K562 (cell line): ENCODE results near the gene PPP1R14B. TPM values are rescaled to one million over a fixed set of nuclear protein-coding genes. Genes with fewer than 3 reads are reported as not detected.
A peak's percentile ranks its signal among the peaks of the same experiment; 100 is the strongest.

Experiments
- ASH1L ChIP-seq: fragments of 450-650 bp; IDR thresholded peaks from 2 replicates; pipeline ENCODE4 v1.6.1; 2018; ENCODE audit warnings: borderline replicate concordance, mild to moderate bottlenecking, low read depth; ENCODE audit not compliant: partially characterized antibody
- CCAR2 ChIP-seq: fragments of 200-400 bp; formaldehyde crosslinking; IDR thresholded peaks from 2 replicates; pipeline ENCODE4 v1.6.1; 2017; ENCODE audit warnings: mild to moderate bottlenecking, low read depth, low read length
- DLX4 ChIP-seq: fragments of 250-450 bp; sonication (Bioruptor Pico); IDR thresholded peaks from 2 replicates; pipeline ENCODE4 v1.6.1; 2021; ENCODE audit warnings: mild to moderate bottlenecking
- E2F6 ChIP-seq, 2 experiments: IDR thresholded peaks; 2 replicates each; pipeline ENCODE4 v1.6.1; 2011; ENCODE audit warnings: borderline replicate concordance in 1 of 2, control low read depth in 1 of 2, low read depth in 1 of 2, low read length in 1 of 2, mild to moderate bottlenecking in 1 of 2, mixed read lengths in 1 of 2, moderate library complexity in 1 of 2; ENCODE audit not compliant: insufficient read depth in 1 of 2, insufficient read length in 1 of 2, poor library complexity in 1 of 2, severe bottlenecking in 1 of 2; ENCODE audit errors: extremely low read depth in 1 of 2
- IFI16 ChIP-seq: fragments of 250-450 bp; sonication (Bioruptor Pico); IDR thresholded peaks from 2 replicates; pipeline ENCODE4 v2.1.2; 2022; ENCODE audit warnings: mild to moderate bottlenecking, inconsistent platforms
- MEF2A ChIP-seq: IDR thresholded peaks from 2 replicates; pipeline ENCODE4 v1.6.1; 2011; ENCODE audit warnings: low read depth, mild to moderate bottlenecking, low read length, moderate library complexity; ENCODE audit not compliant: control insufficient read depth
- USF1 ChIP-seq: sonication (generic); formaldehyde crosslinking; IDR thresholded peaks from 2 replicates; pipeline ENCODE4 v1.9.0; 2022; ENCODE audit warnings: mild to moderate bottlenecking, missing genetic modification reagents
- ZNF57 ChIP-seq: fragments of 450-650 bp; formaldehyde crosslinking; IDR thresholded peaks from 2 replicates; pipeline ENCODE4 v1.4.0; 2020; ENCODE audit warnings: mild to moderate bottlenecking, moderate library complexity
- polyA plus RNA-seq, 8 experiments: library from polyadenylated mRNA; depleted of rRNA in 4 of 8; stranded (reverse) in 5 of 8; unstranded in 3 of 8; fragments of >200 nt; fragmentation: Nextera tagmentation in 2 of 8; fragmentation: Illumina TruSeq in 1 of 8; extraction: Ambion mirVana in 2 of 8; extraction: Trizol in 1 of 8; gene quantifications; 2 replicates each; pipeline versions ENCODE4 v1.2.1 to v1.2.3, GENCODE V29; 2011 to 2014; ENCODE audit warnings: inconsistent platforms in 1 of 8, missing spikeins in 1 of 8
- total RNA-seq, 7 experiments: library from RNA; depleted of rRNA in 6 of 7; stranded (reverse); fragments of >200 nt in 6 of 7; fragmentation: Illumina TruSeq in 2 of 7; extraction: Trizol in 2 of 7; gene quantifications; 2 replicates each; pipeline versions ENCODE4 v1.2.1 to v1.2.3, GENCODE V29; 2011 to 2021; ENCODE audit warnings: low replicate concordance in 1 of 7
- TF ChIP-seq, protein P1 (sequence below): fragments of 450-650 bp; IDR thresholded peaks from 2 replicates; pipeline ENCODE4 v1.6.1; 2016; ENCODE audit warnings: mild to moderate bottlenecking, moderate library complexity
- TF ChIP-seq, protein P2 (sequence below): conservative IDR thresholded peaks from 2 replicates; pipeline ENCODE4 v1.6.1; 2011; ENCODE audit warnings: low read depth, mild to moderate bottlenecking, low read length; ENCODE audit not compliant: control insufficient read depth

The PPP1R14B gene
- total and polyA plus RNA-seq, 9 of the 15 experiments (the other 6 are each of a cell fraction or from before 2014, with no cell fraction given): 7.7 to 566 (median 212) TPM

DNA sequence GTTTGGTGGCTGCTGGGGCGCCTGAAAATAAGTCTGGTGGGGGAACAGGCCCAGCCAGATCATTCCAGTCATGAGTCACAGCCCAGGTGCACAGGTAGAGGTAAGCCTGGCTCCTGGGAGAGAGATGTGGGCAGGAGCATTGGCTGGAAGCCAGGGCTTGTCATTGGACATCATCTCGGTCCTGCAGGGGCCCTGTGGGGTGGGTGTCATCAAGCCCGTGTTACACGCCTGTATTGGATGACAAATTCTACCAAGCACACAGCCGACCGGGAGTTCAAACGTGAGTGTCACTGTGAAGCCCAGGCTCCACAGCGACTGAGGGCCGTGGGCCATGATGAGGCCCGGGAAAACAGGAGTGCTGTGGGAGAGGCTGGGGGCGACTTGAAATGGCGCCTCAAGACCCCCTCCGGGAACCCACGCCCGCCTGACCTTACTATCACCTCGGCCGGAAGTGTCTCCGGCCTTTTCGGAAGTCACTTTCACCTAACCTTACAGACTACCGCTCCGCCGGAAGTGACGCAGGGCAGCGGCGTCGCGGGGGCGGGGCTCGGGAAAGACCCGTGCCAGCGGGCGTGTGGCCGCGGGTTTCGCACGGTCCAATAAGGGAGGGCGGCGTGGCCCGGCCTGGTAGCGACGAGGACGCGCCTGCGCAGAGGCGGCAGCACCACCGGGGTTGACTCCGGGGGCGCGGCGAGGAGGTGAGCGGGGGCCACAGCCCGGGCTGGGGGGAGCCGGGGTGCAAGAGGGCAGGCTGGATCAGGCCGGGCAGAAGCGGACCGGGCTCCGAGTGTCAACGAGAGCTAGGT is 6.1 kb downstream of the PPP1R14B start, which contains the start of gene FKBP2 (continued):
- TF ChIP-seq, protein P1, sequence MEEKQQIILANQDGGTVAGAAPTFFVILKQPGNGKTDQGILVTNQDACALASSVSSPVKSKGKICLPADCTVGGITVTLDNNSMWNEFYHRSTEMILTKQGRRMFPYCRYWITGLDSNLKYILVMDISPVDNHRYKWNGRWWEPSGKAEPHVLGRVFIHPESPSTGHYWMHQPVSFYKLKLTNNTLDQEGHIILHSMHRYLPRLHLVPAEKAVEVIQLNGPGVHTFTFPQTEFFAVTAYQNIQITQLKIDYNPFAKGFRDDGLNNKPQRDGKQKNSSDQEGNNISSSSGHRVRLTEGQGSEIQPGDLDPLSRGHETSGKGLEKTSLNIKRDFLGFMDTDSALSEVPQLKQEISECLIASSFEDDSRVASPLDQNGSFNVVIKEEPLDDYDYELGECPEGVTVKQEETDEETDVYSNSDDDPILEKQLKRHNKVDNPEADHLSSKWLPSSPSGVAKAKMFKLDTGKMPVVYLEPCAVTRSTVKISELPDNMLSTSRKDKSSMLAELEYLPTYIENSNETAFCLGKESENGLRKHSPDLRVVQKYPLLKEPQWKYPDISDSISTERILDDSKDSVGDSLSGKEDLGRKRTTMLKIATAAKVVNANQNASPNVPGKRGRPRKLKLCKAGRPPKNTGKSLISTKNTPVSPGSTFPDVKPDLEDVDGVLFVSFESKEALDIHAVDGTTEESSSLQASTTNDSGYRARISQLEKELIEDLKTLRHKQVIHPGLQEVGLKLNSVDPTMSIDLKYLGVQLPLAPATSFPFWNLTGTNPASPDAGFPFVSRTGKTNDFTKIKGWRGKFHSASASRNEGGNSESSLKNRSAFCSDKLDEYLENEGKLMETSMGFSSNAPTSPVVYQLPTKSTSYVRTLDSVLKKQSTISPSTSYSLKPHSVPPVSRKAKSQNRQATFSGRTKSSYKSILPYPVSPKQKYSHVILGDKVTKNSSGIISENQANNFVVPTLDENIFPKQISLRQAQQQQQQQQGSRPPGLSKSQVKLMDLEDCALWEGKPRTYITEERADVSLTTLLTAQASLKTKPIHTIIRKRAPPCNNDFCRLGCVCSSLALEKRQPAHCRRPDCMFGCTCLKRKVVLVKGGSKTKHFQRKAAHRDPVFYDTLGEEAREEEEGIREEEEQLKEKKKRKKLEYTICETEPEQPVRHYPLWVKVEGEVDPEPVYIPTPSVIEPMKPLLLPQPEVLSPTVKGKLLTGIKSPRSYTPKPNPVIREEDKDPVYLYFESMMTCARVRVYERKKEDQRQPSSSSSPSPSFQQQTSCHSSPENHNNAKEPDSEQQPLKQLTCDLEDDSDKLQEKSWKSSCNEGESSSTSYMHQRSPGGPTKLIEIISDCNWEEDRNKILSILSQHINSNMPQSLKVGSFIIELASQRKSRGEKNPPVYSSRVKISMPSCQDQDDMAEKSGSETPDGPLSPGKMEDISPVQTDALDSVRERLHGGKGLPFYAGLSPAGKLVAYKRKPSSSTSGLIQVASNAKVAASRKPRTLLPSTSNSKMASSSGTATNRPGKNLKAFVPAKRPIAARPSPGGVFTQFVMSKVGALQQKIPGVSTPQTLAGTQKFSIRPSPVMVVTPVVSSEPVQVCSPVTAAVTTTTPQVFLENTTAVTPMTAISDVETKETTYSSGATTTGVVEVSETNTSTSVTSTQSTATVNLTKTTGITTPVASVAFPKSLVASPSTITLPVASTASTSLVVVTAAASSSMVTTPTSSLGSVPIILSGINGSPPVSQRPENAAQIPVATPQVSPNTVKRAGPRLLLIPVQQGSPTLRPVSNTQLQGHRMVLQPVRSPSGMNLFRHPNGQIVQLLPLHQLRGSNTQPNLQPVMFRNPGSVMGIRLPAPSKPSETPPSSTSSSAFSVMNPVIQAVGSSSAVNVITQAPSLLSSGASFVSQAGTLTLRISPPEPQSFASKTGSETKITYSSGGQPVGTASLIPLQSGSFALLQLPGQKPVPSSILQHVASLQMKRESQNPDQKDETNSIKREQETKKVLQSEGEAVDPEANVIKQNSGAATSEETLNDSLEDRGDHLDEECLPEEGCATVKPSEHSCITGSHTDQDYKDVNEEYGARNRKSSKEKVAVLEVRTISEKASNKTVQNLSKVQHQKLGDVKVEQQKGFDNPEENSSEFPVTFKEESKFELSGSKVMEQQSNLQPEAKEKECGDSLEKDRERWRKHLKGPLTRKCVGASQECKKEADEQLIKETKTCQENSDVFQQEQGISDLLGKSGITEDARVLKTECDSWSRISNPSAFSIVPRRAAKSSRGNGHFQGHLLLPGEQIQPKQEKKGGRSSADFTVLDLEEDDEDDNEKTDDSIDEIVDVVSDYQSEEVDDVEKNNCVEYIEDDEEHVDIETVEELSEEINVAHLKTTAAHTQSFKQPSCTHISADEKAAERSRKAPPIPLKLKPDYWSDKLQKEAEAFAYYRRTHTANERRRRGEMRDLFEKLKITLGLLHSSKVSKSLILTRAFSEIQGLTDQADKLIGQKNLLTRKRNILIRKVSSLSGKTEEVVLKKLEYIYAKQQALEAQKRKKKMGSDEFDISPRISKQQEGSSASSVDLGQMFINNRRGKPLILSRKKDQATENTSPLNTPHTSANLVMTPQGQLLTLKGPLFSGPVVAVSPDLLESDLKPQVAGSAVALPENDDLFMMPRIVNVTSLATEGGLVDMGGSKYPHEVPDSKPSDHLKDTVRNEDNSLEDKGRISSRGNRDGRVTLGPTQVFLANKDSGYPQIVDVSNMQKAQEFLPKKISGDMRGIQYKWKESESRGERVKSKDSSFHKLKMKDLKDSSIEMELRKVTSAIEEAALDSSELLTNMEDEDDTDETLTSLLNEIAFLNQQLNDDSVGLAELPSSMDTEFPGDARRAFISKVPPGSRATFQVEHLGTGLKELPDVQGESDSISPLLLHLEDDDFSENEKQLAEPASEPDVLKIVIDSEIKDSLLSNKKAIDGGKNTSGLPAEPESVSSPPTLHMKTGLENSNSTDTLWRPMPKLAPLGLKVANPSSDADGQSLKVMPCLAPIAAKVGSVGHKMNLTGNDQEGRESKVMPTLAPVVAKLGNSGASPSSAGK: no peak
- TF ChIP-seq, protein P2, sequence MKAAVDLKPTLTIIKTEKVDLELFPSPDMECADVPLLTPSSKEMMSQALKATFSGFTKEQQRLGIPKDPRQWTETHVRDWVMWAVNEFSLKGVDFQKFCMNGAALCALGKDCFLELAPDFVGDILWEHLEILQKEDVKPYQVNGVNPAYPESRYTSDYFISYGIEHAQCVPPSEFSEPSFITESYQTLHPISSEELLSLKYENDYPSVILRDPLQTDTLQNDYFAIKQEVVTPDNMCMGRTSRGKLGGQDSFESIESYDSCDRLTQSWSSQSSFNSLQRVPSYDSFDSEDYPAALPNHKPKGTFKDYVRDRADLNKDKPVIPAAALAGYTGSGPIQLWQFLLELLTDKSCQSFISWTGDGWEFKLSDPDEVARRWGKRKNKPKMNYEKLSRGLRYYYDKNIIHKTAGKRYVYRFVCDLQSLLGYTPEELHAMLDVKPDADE: peak; percentile 39
- TF ChIP-seq DLX4 (CRISPR knock-in tag): no peak
- TF ChIP-seq E2F6 (IDR thresholded peaks at IDR 0.05; ENCODE audit: borderline replicate concordance in 1 of 2, extremely low read depth in 1 of 2, insufficient read depth in 1 of 2, insufficient read length in 1 of 2, low read depth in 1 of 2, low read length in 1 of 2, poor library complexity in 1 of 2, severe bottlenecking in 1 of 2): peak in 1 of 2 experiments; percentile 61
- no peak for TF ChIP-seq CCAR2
- peak; percentile 67 for TF ChIP-seq USF1 (CRISPR knock-in tag)
- TF ChIP-seq IFI16 (CRISPR knock-in tag): no peak
- TF ChIP-seq ZNF57 (CRISPR knock-in tag): no peak
- no peak for TF ChIP-seq MEF2A
- TF ChIP-seq ASH1L: no peak
